OCI-LY3 (cell line): ENCODE results near the gene TMEM164.

Experiments
- H2AFZ ChIP-seq: fragments of 200-600, 300-600 bp; shearing (Covaris generic); 2 replicates; pipeline ENCODE4 v1.6.0; 2014; ENCODE audit warnings: antibody characterized with exemption, low read depth, low read length
- H3K27ac ChIP-seq: fragments of 200-600, 300-600 bp; sonication (generic); 2 replicates; pipeline ENCODE4 v1.5.1; 2014; ENCODE audit warnings: mild to moderate bottlenecking, low read length, moderate library complexity, mixed read lengths
- H3K27me3 ChIP-seq: fragments of 200-600, 300-600 bp; sonication (generic); 2 replicates; pipeline ENCODE4 v1.6.1; 2014; ENCODE audit warnings: low read depth, low read length, mixed read lengths
- H3K36me3 ChIP-seq: fragments of 200-600, 300-600 bp; sonication (generic); replicated peaks from 2 replicates; pipeline ENCODE3; 2014; ENCODE audit warnings: low read depth, low read length, mixed read lengths
- H3K4me1 ChIP-seq: fragments of 300-600, 200-600 bp; sonication (generic); 2 replicates; pipeline ENCODE4 v1.6.1; 2014; ENCODE audit warnings: low read length, mixed read lengths
- H3K4me2 ChIP-seq: fragments of 200-600, 300-600 bp; sonication (generic); 2 replicates; pipeline ENCODE4 v1.6.1; 2014; ENCODE audit warnings: low read length, mixed read lengths
- H3K4me3 ChIP-seq: fragments of 300-600, 200-600 bp; sonication (generic); 2 replicates; pipeline ENCODE4 v1.5.1; 2014; ENCODE audit warnings: antibody characterized with exemption, mild to moderate bottlenecking, low read length, moderate library complexity
- H3K79me2 ChIP-seq: fragments of 300-600, 200-600 bp; shearing (Covaris generic); 2 replicates; pipeline ENCODE4 v1.6.1; 2014; ENCODE audit warnings: mild to moderate bottlenecking, low read length, mixed read lengths
- H3K9ac ChIP-seq: fragments of 300-600, 200-600 bp; shearing (Covaris generic); 2 replicates; pipeline ENCODE4 v1.6.0; 2014; ENCODE audit warnings: mild to moderate bottlenecking, low read length, moderate library complexity
- H3K9me3 ChIP-seq: fragments of 200-600, 300-600 bp; shearing (Covaris generic); 2 replicates; pipeline ENCODE4 v1.6.1; 2014; ENCODE audit warnings: low read length, mixed read lengths; ENCODE audit not compliant: insufficient read depth
- H4K20me1 ChIP-seq: fragments of 200-600, 300-600 bp; sonication (generic); 2 replicates; pipeline ENCODE4 v1.6.1; 2016; ENCODE audit warnings: low read length, mixed read lengths; ENCODE audit not compliant: insufficient read depth
- CTCF ChIP-seq: fragments of 200-600, 300-600 bp; sonication (generic); IDR thresholded peaks from 2 replicates; pipeline ENCODE4 v1.5.1; 2014; ENCODE audit warnings: antibody characterized with exemption, low read length, low read depth
- EZH2phosphoT487 ChIP-seq: fragments of 200-600 bp; shearing (Covaris generic); IDR thresholded peaks from 2 replicates; pipeline ENCODE4 v1.6.1; 2018; ENCODE audit warnings: antibody characterized with exemption, mixed run types, low read depth

TMEM164 gene

GRCh38 chrX:110133735-110134370 is 130.9 kb downstream of the TMEM164 start:
- TF ChIP-seq CTCF (no peak), EZH2phosphoT487 (no peak)
- H3K9ac ChIP-seq = no peak overlapping the region
- H3K9me3 ChIP-seq = no peaks in the 10 kb centered on the region
- peaks cover 24% of the 10 kb centered on the region for H3K4me1 ChIP-seq
- no peaks in the 10 kb centered on the region for H3K79me2 ChIP-seq
- no peaks in the 10 kb centered on the region for H4K20me1 ChIP-seq
- no peaks in the 10 kb centered on the region for H3K27me3 ChIP-seq
- H3K27ac ChIP-seq = no peak overlapping the region; the same call in 1 of the 2 replicates
- H2AFZ ChIP-seq = no peak overlapping the region
- no peak overlapping the region for H3K4me3 ChIP-seq
- no peaks in the 10 kb centered on the region for H3K36me3 ChIP-seq
- H3K4me2 ChIP-seq = 0 out of 2 replicates have a peak overlapping the region, but pooled peaks have one; percentile 9

- TF ChIP-seq CTCF (no peak), EZH2phosphoT487 (no peak)
- H3K4me2 ChIP-seq = no peak overlapping the region
- peaks cover 24% of the 10 kb centered on the region for H3K4me1 ChIP-seq
- H3K36me3 ChIP-seq = no peaks in the 10 kb centered on the region
- H4K20me1 ChIP-seq = no peaks in the 10 kb centered on the region
- H3K79me2 ChIP-seq = no peaks in the 10 kb centered on the region
- no peaks in the 10 kb centered on the region for H3K9me3 ChIP-seq
- no peak overlapping the region for H3K27ac ChIP-seq
- H3K27me3 ChIP-seq = no peaks in the 10 kb centered on the region
- no peak overlapping the region for H2AFZ ChIP-seq
- H3K4me3 ChIP-seq = no peak overlapping the region
- H3K9ac ChIP-seq = no peak overlapping the region
Measured at GRCh38 chrX:110135618-110136017, 132.7 kb downstream of the TMEM164 start.

GRCh38 chrX:110136136-110136535 is 133.2 kb downstream of the TMEM164 start:
- no peaks in the 10 kb centered on the region for H3K27me3 ChIP-seq
- H3K4me1 ChIP-seq = peaks cover 24% of the 10 kb centered on the region
- TF ChIP-seq EZH2phosphoT487 (no peak), CTCF (no peak)
- H3K9me3 ChIP-seq = no peaks in the 10 kb centered on the region
- H3K79me2 ChIP-seq = no peaks in the 10 kb centered on the region
- H4K20me1 ChIP-seq = no peaks in the 10 kb centered on the region
- H3K9ac ChIP-seq = no peak overlapping the region
- no peak overlapping the region for H2AFZ ChIP-seq
- H3K36me3 ChIP-seq = no peaks in the 10 kb centered on the region
- no peak overlapping the region for H3K27ac ChIP-seq
- H3K4me2 ChIP-seq = no peak overlapping the region
- H3K4me3 ChIP-seq = no peak overlapping the region

- H3K79me2 ChIP-seq = no peaks in the 10 kb centered on the region
- H3K27me3 ChIP-seq = no peaks in the 10 kb centered on the region
- no peak overlapping the region for H2AFZ ChIP-seq
- no peaks in the 10 kb centered on the region for H3K9me3 ChIP-seq
- no peak for TF ChIP-seq EZH2phosphoT487
- TF ChIP-seq CTCF = no peak
- H3K9ac ChIP-seq = no peak overlapping the region
- H3K36me3 ChIP-seq = no peaks in the 10 kb centered on the region
- H3K27ac ChIP-seq = no peak overlapping the region
- H3K4me3 ChIP-seq = no peak overlapping the region
- no peak overlapping the region for H3K4me2 ChIP-seq
- peaks cover 6% of the 10 kb centered on the region for H3K4me1 ChIP-seq
- H4K20me1 ChIP-seq = no peaks in the 10 kb centered on the region
Measured at GRCh38 chrX:110138557-110138956, 135.6 kb downstream of the TMEM164 start.
